NOMO-1 treated with DMSO at 0.1 percent for 48 hours (cell line): Measurements from ENCODE around the gene NTF3.

Source experiments
- DNase-seq: peaks from one replicate; lab custom pipeline; 2025; ENCODE audit not compliant: unreplicated experiment; lab: John Stamatoyannopoulos, UW

The NTF3 gene

GRCh38 chr12:5456030-5456429, 24.1 kb downstream of the NTF3 start:
- no peak for DNase-seq

- DNase-seq: peak; percentile 1
Measured at GRCh38 chr12:5456906-5457305, 25.0 kb downstream of the NTF3 start.

DNA sequence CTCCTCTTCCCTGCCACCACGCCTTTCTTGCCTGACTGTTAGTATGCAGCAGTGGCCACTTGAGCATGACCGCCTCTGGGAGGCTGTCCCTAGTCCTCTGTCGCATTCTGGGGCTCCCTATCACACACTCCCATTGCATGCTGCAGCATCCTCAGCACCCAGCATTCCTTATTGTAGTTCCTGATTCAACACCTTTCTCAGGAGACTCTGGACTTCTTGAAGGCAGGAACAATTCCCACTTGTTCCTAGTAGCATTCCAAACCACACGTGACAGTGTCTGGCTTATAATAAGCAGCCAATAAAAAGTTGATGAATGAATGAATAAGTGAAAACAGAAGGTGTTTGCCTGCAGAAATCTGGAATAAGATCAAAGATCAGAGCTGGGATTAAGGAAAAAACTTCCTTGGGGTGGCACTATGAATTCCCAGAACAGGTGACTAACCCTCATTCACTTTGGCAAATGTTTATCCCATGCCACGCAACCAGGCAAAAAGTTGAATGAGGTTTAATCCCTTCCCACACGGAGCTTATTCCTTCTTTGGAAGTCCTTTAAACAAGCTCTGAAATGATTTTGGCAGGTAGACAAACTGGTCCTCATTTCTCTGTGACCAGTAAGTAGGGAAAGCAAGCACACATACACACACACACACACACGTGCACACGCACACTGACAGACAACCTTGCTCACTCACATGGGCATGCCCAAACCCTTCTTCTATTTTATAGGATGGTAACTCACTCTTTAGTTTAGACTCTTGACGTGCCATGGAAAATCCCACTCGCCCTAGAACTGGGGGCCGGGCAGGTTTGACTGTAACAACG, 26.5 kb downstream of the NTF3 start:
- no peak for DNase-seq

DNA sequence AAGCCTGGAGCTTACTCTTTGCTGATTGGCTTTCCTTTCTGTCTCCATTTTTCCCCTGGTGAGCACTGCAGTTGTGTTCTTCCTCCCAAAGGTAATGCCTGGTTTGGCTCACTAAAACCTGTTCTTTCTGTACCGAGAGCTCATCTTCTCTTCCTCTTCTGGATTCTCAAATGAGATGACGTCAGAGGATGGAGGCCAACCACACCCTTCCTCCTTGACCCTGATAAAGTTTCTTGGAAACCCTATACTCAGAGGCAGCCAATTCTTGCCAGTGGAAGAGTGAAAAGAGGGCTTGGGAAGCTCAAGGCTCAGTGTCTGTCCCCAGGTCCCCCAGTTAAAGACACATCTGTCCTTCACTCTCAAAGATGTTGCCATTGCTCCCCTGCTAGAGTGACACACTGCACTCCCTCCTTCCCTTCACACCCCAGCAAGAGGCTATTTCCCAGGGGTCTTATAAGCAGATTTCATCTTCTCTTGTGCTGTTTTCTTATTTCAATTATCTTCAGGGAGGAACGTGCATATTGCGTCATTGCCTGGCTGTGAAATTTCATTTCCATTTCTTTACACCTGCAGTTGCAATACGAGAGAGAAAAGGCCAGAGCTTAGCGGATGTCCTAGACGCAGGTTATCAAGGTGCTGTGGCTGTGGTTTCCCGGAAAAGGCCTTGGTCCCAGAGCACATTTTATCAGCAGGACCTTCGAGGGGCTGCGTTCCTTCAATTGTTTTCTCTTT, 27.3 kb downstream of the NTF3 start:
- DNase-seq: no peak

DNA sequence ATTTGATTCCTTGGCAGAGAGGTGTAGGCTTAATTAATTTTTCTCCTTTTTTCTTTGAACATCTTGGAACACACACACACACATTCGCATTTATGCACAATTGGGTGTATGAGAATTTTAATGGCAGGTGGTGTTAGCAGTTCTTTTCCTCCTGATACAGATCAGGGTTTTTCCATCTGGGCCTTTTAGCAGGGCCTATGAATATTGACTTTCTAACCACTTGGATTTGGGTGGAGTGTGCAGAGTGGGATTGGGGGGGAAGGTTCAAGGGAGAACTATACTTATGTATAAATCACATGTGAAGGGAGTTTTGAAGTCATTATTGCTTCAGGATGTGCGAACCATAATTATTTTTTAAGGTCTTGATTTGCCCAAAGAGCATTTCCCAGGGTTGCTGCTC, 28.9 kb downstream of the NTF3 start:
- DNase-seq: no peak

DNA sequence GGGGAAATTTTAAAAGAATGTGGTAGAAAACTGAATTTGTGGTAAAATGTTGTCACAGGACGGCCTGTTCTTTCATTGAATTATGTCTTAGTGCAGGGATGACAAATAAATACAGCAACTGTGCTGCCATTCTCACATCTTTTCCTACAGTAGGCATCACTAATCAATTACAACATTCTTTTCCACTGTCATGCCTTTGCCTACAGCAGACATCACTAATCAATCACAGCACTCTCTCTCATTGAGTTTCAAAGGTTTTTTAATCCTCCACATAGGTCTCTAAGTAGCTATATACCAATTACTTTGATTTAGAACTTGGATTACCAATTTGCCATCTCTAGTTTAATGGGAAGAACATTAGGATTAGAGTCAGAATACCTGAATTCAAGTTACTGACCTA, 30.1 kb downstream of the NTF3 start:
- no peak for DNase-seq

DNA sequence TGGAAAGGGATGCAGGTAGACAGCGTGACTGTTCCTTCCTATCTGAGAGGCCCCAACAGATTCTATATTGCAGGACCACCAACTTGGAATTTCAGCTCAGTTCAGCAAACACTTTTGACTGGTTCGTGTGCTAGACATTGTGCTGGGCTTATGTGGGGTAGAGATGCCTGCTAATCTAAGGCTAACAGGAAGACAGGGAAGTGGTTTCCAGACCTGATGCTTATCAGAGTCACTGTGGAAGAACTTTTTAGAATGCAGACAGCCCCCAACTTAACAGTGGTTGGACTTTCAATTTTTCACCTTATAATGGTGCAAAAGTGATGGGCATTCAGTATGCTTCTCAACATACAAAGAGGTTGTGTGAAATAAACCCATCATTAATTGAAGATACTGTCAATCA, 32.2 kb downstream of the NTF3 start:
- no peak for DNase-seq

- DNase-seq: no peak
Measured at GRCh38 chr12:5465384-5465783, 33.5 kb downstream of the NTF3 start.

GRCh38 chr12:5466521-5466960, 34.6 kb downstream of the NTF3 start:
- DNase-seq: no peak

- no peak for DNase-seq
Measured at GRCh38 chr12:5467931-5468330, 36.0 kb downstream of the NTF3 start.

- no peak for DNase-seq
Measured at GRCh38 chr12:5470221-5470620, 38.3 kb downstream of the NTF3 start.

- DNase-seq: no peak
Measured at GRCh38 chr12:5470703-5471102, 38.8 kb downstream of the NTF3 start.

DNA sequence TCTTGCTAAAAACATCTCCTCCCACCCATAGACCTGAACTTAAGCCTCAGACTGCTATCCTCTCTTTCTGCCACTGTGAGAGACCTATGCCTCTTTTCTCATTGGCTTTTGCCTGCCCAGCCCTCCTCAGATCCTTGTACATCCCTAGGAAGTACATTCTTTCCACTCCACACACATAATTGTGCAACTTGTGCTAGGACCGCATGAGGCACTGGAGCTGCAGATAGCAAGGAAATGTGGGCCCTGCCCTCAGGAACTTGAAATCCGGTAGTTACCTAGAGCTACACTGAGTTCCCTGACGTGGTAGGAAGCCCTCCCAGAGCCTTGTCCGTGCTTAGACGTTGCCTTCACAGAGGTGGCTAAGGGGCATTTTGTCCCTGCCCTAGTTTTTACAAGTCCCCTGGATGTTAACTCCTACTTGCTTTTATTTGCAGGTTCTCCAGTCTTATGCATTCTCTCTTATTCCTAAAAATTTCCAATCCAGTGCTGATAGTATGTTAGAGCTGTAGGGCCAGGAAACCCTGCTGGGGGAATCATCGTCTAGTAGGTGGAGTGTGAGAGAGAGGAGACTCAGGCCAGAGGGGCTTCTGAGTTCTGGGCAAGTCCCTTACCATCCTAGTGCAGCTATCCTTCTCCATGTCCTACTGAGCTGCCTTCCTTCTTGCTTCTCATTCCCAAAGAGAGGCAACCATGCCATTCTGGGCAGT, 41.3 kb downstream of the NTF3 start:
- DNase-seq: no peak

- no peak for DNase-seq
Measured at GRCh38 chr12:5473783-5474116, 41.8 kb downstream of the NTF3 start.

DNA sequence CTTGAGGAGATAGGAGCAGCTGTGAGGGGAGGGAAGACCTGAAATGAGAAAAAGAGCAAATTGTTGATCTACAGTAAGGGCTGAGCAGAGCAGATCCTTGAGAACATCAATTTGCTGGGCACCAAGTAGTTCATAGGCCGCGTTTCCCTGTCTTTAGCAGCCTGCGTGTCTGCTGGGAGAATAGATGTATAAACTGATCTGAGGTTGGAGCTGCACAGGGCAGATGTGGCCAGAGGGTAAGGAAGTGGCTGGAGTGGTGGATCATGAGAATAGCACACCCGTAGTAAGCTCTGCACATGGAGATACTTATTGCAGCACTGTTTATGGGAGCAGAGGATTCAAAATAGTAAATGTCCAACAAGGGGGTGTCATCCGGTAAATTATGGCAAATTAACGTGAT, 44.4 kb downstream of the NTF3 start:
- DNase-seq: no peak

- DNase-seq: no peak
Measured at GRCh38 chr12:5478081-5478706, 46.3 kb downstream of the NTF3 start.

DNA sequence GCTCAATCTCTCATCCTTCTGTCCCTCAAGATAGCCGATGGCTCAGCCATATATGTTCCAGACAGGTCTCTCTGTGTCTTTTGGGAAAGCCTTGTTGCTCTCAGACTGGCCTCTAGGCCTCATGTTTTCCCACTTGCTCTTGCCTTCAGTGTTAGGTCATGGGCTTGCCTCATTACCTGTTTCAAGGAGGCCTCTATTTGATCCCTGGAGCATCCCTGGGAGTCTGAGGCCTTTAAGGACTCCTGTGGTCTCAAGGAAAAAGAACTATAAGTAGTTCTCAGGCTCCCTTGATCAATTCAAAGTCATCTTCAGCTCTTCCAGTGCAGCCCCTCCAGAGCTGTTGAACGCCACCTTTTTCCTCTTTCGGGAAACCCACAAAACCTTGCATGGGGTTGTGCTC, 47.9 kb downstream of the NTF3 start:
- no peak for DNase-seq

DNA sequence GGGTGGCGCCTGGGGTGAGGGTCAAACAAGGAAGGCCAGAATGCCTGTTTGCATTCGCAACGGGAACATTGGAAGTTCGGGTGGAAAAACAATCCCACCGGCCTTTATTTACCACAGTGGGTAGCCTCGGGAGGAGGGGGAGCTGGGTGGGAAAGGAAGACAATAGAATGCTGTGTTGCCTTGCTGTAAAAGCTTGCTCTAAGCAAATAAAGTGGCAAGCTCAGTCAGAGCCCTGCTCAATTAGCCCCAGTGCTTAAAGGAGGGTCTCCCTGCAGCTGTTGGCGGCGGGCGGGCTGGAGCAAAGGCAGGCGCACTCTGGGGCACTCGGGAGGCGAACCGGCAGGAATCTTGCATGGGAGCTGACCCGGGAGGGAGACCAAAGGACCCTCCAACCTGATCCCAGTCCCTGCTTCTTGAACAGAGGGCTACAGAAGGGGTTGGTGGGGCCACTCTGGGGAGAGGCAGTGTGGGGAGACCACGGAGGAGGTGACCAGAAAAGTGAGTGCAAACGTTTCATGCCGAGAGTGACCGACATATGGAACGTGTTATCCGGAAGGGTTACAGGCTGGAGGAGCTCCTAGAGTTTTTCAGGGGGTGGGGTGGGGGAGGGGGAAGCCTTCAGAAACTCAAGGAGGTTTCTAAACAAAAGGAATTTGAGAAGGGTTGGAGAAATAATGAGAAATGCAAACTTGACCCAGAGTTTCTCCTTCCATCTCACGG, 48.5 kb downstream of the NTF3 start:
- DNase-seq: no peak

DNA sequence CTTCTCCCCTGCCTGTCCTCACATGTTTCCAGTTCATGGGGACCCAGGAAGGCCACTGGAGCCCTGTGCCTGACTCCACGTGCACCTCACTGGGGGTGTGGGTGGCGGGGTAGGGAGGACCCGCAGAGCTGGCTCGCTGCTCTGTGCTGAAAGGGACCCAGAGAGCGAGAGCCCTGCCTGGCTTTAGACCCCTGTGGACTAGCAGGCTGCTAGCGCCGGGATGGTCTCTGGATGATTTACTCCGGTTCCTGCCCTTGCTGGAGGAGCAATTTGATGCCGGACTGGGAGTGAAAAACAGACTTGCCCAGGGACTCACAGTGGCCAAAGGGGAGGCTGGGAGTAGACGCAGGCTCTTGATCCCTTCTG, 49.0 kb downstream of the NTF3 start:
- no peak for DNase-seq

- no peak for DNase-seq
Measured at GRCh38 chr12:5481645-5482044, 49.7 kb downstream of the NTF3 start.

GRCh38 chr12:5484426-5484825, 52.5 kb downstream of the NTF3 start:
- DNase-seq: no peak
